HepG2 (cell line): ENCODE data around the gene TRPM1. TPM values are rescaled to one million over a fixed set of nuclear protein-coding genes. Genes with fewer than 3 reads are reported as not detected.
A peak's percentile ranks its signal among the peaks of the same experiment; 100 is the strongest.

Experiments used
- ATAC-seq: fragments of 200-7000 bp; cut with Tn5 transposase; 3 replicates; pipeline ENCODE4 v1.9.1; 2020; ENCODE audit warnings: mild to moderate bottlenecking, moderate library complexity
- BruUV-seq: library from RNA; stranded (reverse); fragments of 400-500 nt; replicated peaks from 2 replicates; lab custom pipeline; 2021; lab: Mats Ljungman, UMichigan
- CTCF ChIA-PET: fragments of 300-600 bp; formaldehyde crosslinking; extraction: SDS; loops from one replicate; lab custom pipeline; 2021; ENCODE audit warnings: low total read pairs, inconsistent platforms, low intra/inter-chr PET ratio; lab: Yijun Ruan, JAX
- POLR2A ChIA-PET: fragments of 350-600 bp; sonication (Branson Sonifier 250); formaldehyde crosslinking; loops from one replicate; lab custom pipeline; 2020; ENCODE audit warnings: antibody characterized with exemption, inconsistent platforms; lab: Yijun Ruan, JAX
- DNase-seq: peaks from one replicate; pipeline ENCODE4 v3.0.0-alpha.2; 2015; ENCODE audit warnings: low spot score
- FAIRE-seq: peaks from 3 replicates; lab custom pipeline; 2011; peaks lifted over from hg19 to GRCh38; lab: Jason Lieb, UNC
- H2AFZ ChIP-seq: one replicate; pipeline ENCODE4 v1.6.1; 2011; ENCODE audit warnings: low read length, inconsistent platforms
- H3K27ac ChIP-seq: fragments of 300-600 bp; 3 replicates; pipeline ENCODE4 v1.8.0; 2011; ENCODE audit warnings: mixed run types, mild to moderate bottlenecking, mixed read lengths, low read length, inconsistent platforms; ENCODE audit not compliant: insufficient read depth; ENCODE audit errors: extremely low read length
- H3K27me3 ChIP-seq, 2 experiments: fragments of 200-600 bp in 1 of 2; 2 replicates in 1 of 2; 3 replicates in 1 of 2; pipeline versions ENCODE4 v1.6.0 to v1.8.0; 2011; ENCODE audit warnings: low read length in 2 of 2, mild to moderate bottlenecking in 2 of 2, moderate library complexity in 2 of 2, inconsistent platforms in 1 of 2; ENCODE audit not compliant: insufficient read depth in 2 of 2, control insufficient read depth in 1 of 2
- H3K36me3 ChIP-seq, 2 experiments: fragments of 200-600 bp in 1 of 2; replicated peaks in 1 of 2; 2 replicates in 1 of 2; 3 replicates in 1 of 2; pipeline versions ENCODE4 v1.5.1 to v1.8.0; 2011; ENCODE audit warnings: low read length in 2 of 2, inconsistent platforms in 1 of 2; ENCODE audit not compliant: insufficient read depth in 2 of 2, control insufficient read depth in 1 of 2
- H3K4me1 ChIP-seq: 2 replicates; pipeline ENCODE4 v1.5.1; 2012; ENCODE audit warnings: low read length, inconsistent platforms; ENCODE audit not compliant: insufficient read depth
- H3K4me2 ChIP-seq: 2 replicates; pipeline ENCODE4 v1.6.0; 2011; ENCODE audit warnings: low read depth, low read length, inconsistent platforms
- H3K4me3 ChIP-seq, 3 experiments: fragments of 200-600 bp in 1 of 3; sonication (generic), shearing (Covaris generic) in 1 of 3; replicated peaks in 1 of 3; 2 replicates each; pipeline ENCODE4 v1.5.1; 2011 to 2016; ENCODE audit warnings: low read length in 3 of 3, inconsistent platforms in 2 of 3, low read depth in 2 of 3, mild to moderate bottlenecking in 2 of 3, control low read depth in 1 of 3, mixed read lengths in 1 of 3; ENCODE audit not compliant: insufficient read depth in 1 of 3
- H3K79me2 ChIP-seq: one replicate; pipeline ENCODE4 v1.6.1; 2011; ENCODE audit warnings: low read length, inconsistent platforms; ENCODE audit not compliant: insufficient read depth
- H3K9ac ChIP-seq: 2 replicates; pipeline ENCODE4 v1.6.0; 2011; ENCODE audit warnings: mild to moderate bottlenecking, low read depth, low read length, inconsistent platforms; ENCODE audit not compliant: insufficient read depth
- H3K9me3 ChIP-seq: 2 replicates; pipeline ENCODE4 v1.5.1; 2012; ENCODE audit warnings: mild to moderate bottlenecking, low read length
- H4K20me1 ChIP-seq: 2 replicates; pipeline ENCODE4 v1.6.0; 2011; ENCODE audit warnings: inconsistent platforms, mild to moderate bottlenecking, low read length, moderate library complexity; ENCODE audit not compliant: insufficient read depth
- ARID5B ChIP-seq: IDR thresholded peaks from 2 replicates; pipeline ENCODE4 v1.4.0; 2020; ENCODE audit warnings: mild to moderate bottlenecking, missing genetic modification reagents
- CTCF ChIP-seq: sonication (generic); formaldehyde crosslinking; IDR thresholded peaks from 2 replicates; pipeline ENCODE4 v1.5.0; 2020; ENCODE audit warnings: mild to moderate bottlenecking, missing genetic modification reagents, moderate library complexity
- SMARCE1 ChIP-seq: fragments of 450-650 bp; IDR thresholded peaks from 2 replicates; pipeline ENCODE4 v1.6.1; 2017; ENCODE audit warnings: borderline replicate concordance
- STAG1 ChIP-seq: sonication (generic); formaldehyde crosslinking; IDR thresholded peaks from 2 replicates; pipeline ENCODE4 v1.4.0; 2020; ENCODE audit warnings: missing genetic modification reagents
- ZFP82 ChIP-seq: sonication (generic); formaldehyde crosslinking; IDR thresholded peaks from 2 replicates; pipeline ENCODE4 v1.5.1; 2020; ENCODE audit warnings: mild to moderate bottlenecking, missing genetic modification reagents, borderline replicate concordance
- ZNF407 ChIP-seq: sonication (generic); formaldehyde crosslinking; IDR thresholded peaks from one replicate; pipeline ENCODE4 v1.5.1; 2020; ENCODE audit warnings: mild to moderate bottlenecking, missing genetic modification reagents; ENCODE audit errors: not compliant biosample characterization
- ZNF788 ChIP-seq: sonication (generic); formaldehyde crosslinking; IDR thresholded peaks from 2 replicates; pipeline ENCODE4 v1.5.0; 2020; ENCODE audit warnings: mild to moderate bottlenecking, missing genetic modification reagents, borderline replicate concordance
- WGBS: methylation state at CpG from one replicate; pipeline ENCODE4 v1.1.6; 2017; ENCODE audit warnings: low lambda C conversion rate; 5-methylcytosine and 5-hydroxymethylcytosine counted together
- in situ Hi-C: cut with HindIII; loops from 2 replicates; pipeline ENCODE4 v1.10.0; 2017; ENCODE audit warnings: low pct_unique_long_range_greater_than_20kb; ENCODE audit not compliant: extremely low pct_ligation_motif_present
- intact Hi-C: fragments of 100-400 bp; cut with micrococcal nuclease; formaldehyde crosslinking; loops from one replicate; pipeline ENCODE4 v1.10.0; 2022; ENCODE audit not compliant: unreplicated experiment
- polyA plus RNA-seq, 8 experiments: library from polyadenylated mRNA; depleted of rRNA in 3 of 8; stranded (reverse) in 7 of 8; unstranded in 1 of 8; fragments of >200 nt; fragmentation: Illumina TruSeq in 4 of 8; extraction: Trizol in 4 of 8; gene quantifications; 2 replicates each; pipeline versions ENCODE4 v1.2.1 to v1.2.3, GENCODE V29; 2011 to 2016; ENCODE audit warnings: low read depth in 4 of 8, missing spikeins in 1 of 8, mixed read lengths in 1 of 8; ENCODE audit not compliant: insufficient read depth in 1 of 8
- total RNA-seq, 5 experiments: library from RNA; depleted of rRNA; stranded (reverse); fragments of >200 nt; fragmentation: Illumina TruSeq; extraction: Trizol; gene quantifications; 2 replicates each; pipeline ENCODE4 v1.2.3, GENCODE V29; 2016; ENCODE audit warnings: low read depth in 1 of 5

The TRPM1 gene
- total and polyA plus RNA-seq, 2 of the 13 experiments (the other 11 are each of a cell fraction or from before 2014, with no cell fraction given): not detected

GRCh38 chr15:31098953-31099740, 2.4 kb downstream of the TRPM1 start:
- WGBS: 2% methylated on average over 2 of the region's 4 CpGs
- in situ Hi-C loops (no loop called here), intact Hi-C loops (no loop called here)
- DNase-seq (no peak), FAIRE-seq (no peak), ATAC-seq (no peak)
- Histone ChIP-seq H3K27me3 (peaks cover 0 to 17% of the 10 kb centered on the region in 2 experiments; a peak in 3 of 5 replicates), H4K20me1 (no peaks in the 10 kb centered on the region), H3K79me2 (no peaks in the 10 kb centered on the region), H3K36me3 (no peaks in the 10 kb centered on the region), H3K4me3 (no peak overlapping the region), H3K27ac (no peak overlapping the region), H3K4me2 (no peak overlapping the region), H3K9me3 (no peaks in the 10 kb centered on the region), H2AFZ (no peak overlapping the region), H3K4me1 (peaks cover 19% of the 10 kb centered on the region), H3K9ac (no peak overlapping the region)
- no TSS peak for BruUV-seq
- CTCF ChIA-PET: no interaction called here
- POLR2A ChIA-PET: no interaction called here
- TF ChIP-seq CTCF (CRISPR knock-in tag) (peak; percentile 39; the same call in 1 of the 2 replicates), STAG1 (CRISPR knock-in tag) (peak; percentile 50), ZNF788 (CRISPR knock-in tag) (no peak), SMARCE1 (no peak), ARID5B (CRISPR knock-in tag) (0 out of 2 replicates have a peak, but pooled peaks have one; percentile 13), ZNF407 (CRISPR knock-in tag) (no peak), ZFP82 (no peak)
